ENCODE results near the gene CCR1. TPM values are rescaled to one million over a fixed set of nuclear protein-coding genes. Genes with fewer than 3 reads are reported as not detected.

Gene CCR1
- total RNA-seq, 1 experiment from 2014 or later, result not detected

GRCh38 chr3:46214751-46215352 is 6.7 kb upstream of the CCR1 start:
- no peaks in the 10 kb centered on the region for H3K4me1 ChIP-seq (ENCODE audit: insufficient read depth, low read length, poor library complexity, severe bottlenecking)
- no peaks in the 10 kb centered on the region for H3K27me3 ChIP-seq (replicated peaks; ENCODE audit: insufficient read depth, low read depth, low read length, poor library complexity)
- ChIA-PET POLR2A (ENCODE audit: low non-redundant PET) (no interaction called here), CTCF (no interaction called here)
- no peaks in the 10 kb centered on the region for H3K9me3 ChIP-seq (ENCODE audit: low read depth, low read length, poor library complexity, severe bottlenecking)
- no peak for DNase-seq (ENCODE audit: low spot score)
- no peak overlapping the region for H3K27ac ChIP-seq (ENCODE audit: low read depth, low read length, poor library complexity, severe bottlenecking)
- no TSS peak for BruUV-seq (replicated peaks)
- no peak overlapping the region for H3K4me3 ChIP-seq (ENCODE audit: low read depth, low read length, poor library complexity, severe bottlenecking)
- intact Hi-C loops (cut with micrococcal nuclease; ENCODE audit: unreplicated experiment), result loop anchor here (10.0 kb wide), 1 partner anchor 160 kb away; the partner anchor contains the start of gene CCR5
- TF ChIP-seq CTCF (conservative IDR thresholded peaks at IDR 0.05; ENCODE audit: low read depth, low read length) (peak; percentile 31; the same call in 1 of the 2 replicates), EZH2 (IDR thresholded peaks at IDR 0.05; ENCODE audit: borderline replicate concordance, low read depth, low read length, poor library complexity, severe bottlenecking) (no peak)
- H3K36me3 ChIP-seq (ENCODE audit: insufficient read depth, low read length, poor library complexity, severe bottlenecking), result no peaks in the 10 kb centered on the region

- H3K9me3 ChIP-seq (ENCODE audit: low read depth, low read length, poor library complexity, severe bottlenecking), result no peaks in the 10 kb centered on the region
- DNase-seq (ENCODE audit: low spot score), result no peak
- no peaks in the 10 kb centered on the region for H3K27me3 ChIP-seq (replicated peaks; ENCODE audit: insufficient read depth, low read depth, low read length, poor library complexity)
- ChIA-PET POLR2A (ENCODE audit: low non-redundant PET) (no interaction called here), CTCF (interaction anchor here (0.5 kb wide), 1 partner anchor 94 kb away, joined by 3 read pairs; no protein-coding TSS in a partner anchor)
- no peak overlapping the region for H3K27ac ChIP-seq (ENCODE audit: low read depth, low read length, poor library complexity, severe bottlenecking)
- no peak for TF ChIP-seq EZH2 (IDR thresholded peaks at IDR 0.05; ENCODE audit: borderline replicate concordance, low read depth, low read length, poor library complexity, severe bottlenecking)
- no peak for TF ChIP-seq CTCF (conservative IDR thresholded peaks at IDR 0.05; ENCODE audit: low read depth, low read length)
- no peaks in the 10 kb centered on the region for H3K36me3 ChIP-seq (ENCODE audit: insufficient read depth, low read length, poor library complexity, severe bottlenecking)
- H3K4me1 ChIP-seq (ENCODE audit: insufficient read depth, low read length, poor library complexity, severe bottlenecking), result no peaks in the 10 kb centered on the region
- no TSS peak for BruUV-seq (replicated peaks)
- intact Hi-C loops (cut with micrococcal nuclease; ENCODE audit: unreplicated experiment), result loop anchor here (10.0 kb wide), 1 partner anchor 162 kb away; the partner anchor contains the start of gene CCR5
- no peak overlapping the region for H3K4me3 ChIP-seq (ENCODE audit: low read depth, low read length, poor library complexity, severe bottlenecking)
Measured at GRCh38 chr3:46213201-46213600, 5.1 kb upstream of the CCR1 start.

GRCh38 chr3:46212101-46212500 is 4.0 kb upstream of the CCR1 start:
- no peaks in the 10 kb centered on the region for H3K9me3 ChIP-seq (ENCODE audit: low read depth, low read length, poor library complexity, severe bottlenecking)
- no peaks in the 10 kb centered on the region for H3K36me3 ChIP-seq (ENCODE audit: insufficient read depth, low read length, poor library complexity, severe bottlenecking)
- ChIA-PET POLR2A (ENCODE audit: low non-redundant PET) (no interaction called here), CTCF (no interaction called here)
- intact Hi-C loops (cut with micrococcal nuclease; ENCODE audit: unreplicated experiment), result loop anchor here (10.0 kb wide), 1 partner anchor 163 kb away; the partner anchor contains the start of gene CCR5
- TF ChIP-seq EZH2 (IDR thresholded peaks at IDR 0.05; ENCODE audit: borderline replicate concordance, low read depth, low read length, poor library complexity, severe bottlenecking) (no peak), CTCF (conservative IDR thresholded peaks at IDR 0.05; ENCODE audit: low read depth, low read length) (no peak)
- no peaks in the 10 kb centered on the region for H3K4me1 ChIP-seq (ENCODE audit: insufficient read depth, low read length, poor library complexity, severe bottlenecking)
- DNase-seq (ENCODE audit: low spot score), result no peak
- no peak overlapping the region for H3K4me3 ChIP-seq (ENCODE audit: low read depth, low read length, poor library complexity, severe bottlenecking)
- no TSS peak for BruUV-seq (replicated peaks)
- H3K27ac ChIP-seq (ENCODE audit: low read depth, low read length, poor library complexity, severe bottlenecking), result no peak overlapping the region
- H3K27me3 ChIP-seq (replicated peaks; ENCODE audit: insufficient read depth, low read depth, low read length, poor library complexity), result no peaks in the 10 kb centered on the region
